RWPE1 (cell line): ENCODE results near the gene SEZ6.

ENCODE experiments used
- CTCF ChIA-PET: fragments of 350-600 bp; sonication (Branson Sonifier 250); formaldehyde crosslinking; extraction: SDS; loops from one replicate; lab custom pipeline; 2021; lab: Yijun Ruan, JAX
- POLR2A ChIA-PET: fragments of 400-600 bp; formaldehyde crosslinking; extraction: SDS; loops from one replicate; lab custom pipeline; 2020; ENCODE audit warnings: antibody characterized with exemption; ENCODE audit not compliant: low non-redundant PET; lab: Yijun Ruan, JAX
- DNase-seq: peaks from one replicate; pipeline ENCODE4 v3.0.0; 2012; ENCODE audit warnings: low spot score
- H3K27ac ChIP-seq: fragments of 450-650 bp; 2 replicates; pipeline ENCODE4 v1.5.1; 2017
- TF ChIP-seq, protein P1 (sequence below): fragments of 450-650 bp; conservative IDR thresholded peaks from 2 replicates; pipeline ENCODE4 v1.5.1; 2017; ENCODE audit warnings: low read depth, mild to moderate bottlenecking

The SEZ6 gene

DNA sequence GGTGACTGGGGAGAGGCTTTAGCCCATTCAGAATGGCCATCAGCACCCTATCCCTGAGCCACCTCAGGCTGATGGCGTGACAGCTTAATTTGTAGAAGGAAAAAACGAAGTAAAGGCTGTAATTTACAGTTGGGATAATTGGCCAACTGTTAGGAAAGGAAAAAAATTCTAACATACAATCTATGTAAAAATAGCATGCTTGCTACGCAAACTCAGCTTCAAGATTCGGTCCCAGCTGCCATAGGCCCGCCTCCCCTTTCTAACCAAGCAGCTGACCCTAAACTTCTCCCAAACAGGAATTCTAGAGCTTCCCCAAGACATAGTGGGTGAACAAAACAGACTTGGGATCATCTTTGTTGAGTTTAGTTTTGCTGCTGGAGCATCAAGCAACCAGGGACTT is 4.9 kb downstream of the SEZ6 start:
- no peak overlapping the region for H3K27ac ChIP-seq
- ChIA-PET CTCF (interaction anchor here (1.0 to 1.2 kb wide), 2 partner anchors 18 to 35 kb away, joined by 4 read pairs; no protein-coding TSS in a partner anchor), POLR2A (no interaction called here)
- TF ChIP-seq, protein P1, sequence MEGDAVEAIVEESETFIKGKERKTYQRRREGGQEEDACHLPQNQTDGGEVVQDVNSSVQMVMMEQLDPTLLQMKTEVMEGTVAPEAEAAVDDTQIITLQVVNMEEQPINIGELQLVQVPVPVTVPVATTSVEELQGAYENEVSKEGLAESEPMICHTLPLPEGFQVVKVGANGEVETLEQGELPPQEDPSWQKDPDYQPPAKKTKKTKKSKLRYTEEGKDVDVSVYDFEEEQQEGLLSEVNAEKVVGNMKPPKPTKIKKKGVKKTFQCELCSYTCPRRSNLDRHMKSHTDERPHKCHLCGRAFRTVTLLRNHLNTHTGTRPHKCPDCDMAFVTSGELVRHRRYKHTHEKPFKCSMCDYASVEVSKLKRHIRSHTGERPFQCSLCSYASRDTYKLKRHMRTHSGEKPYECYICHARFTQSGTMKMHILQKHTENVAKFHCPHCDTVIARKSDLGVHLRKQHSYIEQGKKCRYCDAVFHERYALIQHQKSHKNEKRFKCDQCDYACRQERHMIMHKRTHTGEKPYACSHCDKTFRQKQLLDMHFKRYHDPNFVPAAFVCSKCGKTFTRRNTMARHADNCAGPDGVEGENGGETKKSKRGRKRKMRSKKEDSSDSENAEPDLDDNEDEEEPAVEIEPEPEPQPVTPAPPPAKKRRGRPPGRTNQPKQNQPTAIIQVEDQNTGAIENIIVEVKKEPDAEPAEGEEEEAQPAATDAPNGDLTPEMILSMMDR = no peak
- no peak for DNase-seq

DNA sequence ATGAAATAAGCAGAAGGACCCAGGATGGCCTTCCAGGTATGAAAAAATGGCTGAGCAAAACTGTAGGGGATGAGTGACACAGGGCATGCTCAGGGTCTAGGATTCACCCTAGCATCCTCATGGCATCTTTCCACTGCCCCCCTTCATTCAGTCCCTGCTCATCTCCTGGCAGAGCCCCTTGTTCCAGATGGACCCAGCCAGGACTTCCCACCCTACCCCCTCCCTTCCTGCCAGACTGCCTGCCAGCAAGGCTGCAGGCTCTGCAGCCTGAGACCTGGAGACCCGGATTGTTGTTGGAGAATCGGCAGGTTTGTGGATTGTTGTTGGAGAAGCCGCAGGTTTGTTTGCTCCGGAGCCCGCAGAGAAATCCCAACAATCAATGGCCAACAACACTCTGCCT is 6.6 kb downstream of the SEZ6 start:
- no peak overlapping the region for H3K27ac ChIP-seq
- ChIA-PET CTCF (no interaction called here), POLR2A (no interaction called here)
- DNase-seq = no peak
- TF ChIP-seq, protein P1 = no peak

DNA sequence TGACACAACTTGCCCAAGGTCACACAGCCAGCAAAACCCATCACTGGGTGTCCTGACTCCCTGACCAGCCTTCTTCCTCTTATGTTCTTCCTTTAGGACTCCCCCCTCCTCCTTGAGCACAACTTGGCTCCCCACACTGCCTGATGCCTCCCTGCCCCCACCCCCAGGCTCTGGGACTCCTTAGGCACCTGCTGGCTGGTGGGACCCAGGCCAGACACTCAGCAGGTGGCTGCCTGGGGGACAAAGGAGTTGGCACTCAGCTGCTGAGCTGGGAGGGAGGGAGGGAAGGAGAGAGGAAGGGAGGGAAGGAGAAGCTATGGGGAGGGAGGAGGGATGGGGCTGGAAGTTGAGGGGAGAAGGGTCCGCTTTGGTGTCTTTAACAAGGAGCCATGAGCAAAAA is 8.0 kb downstream of the SEZ6 start:
- TF ChIP-seq, protein P1 = no peak
- H3K27ac ChIP-seq = no peak overlapping the region
- DNase-seq = no peak
- ChIA-PET CTCF (no interaction called here), POLR2A (no interaction called here)

DNA sequence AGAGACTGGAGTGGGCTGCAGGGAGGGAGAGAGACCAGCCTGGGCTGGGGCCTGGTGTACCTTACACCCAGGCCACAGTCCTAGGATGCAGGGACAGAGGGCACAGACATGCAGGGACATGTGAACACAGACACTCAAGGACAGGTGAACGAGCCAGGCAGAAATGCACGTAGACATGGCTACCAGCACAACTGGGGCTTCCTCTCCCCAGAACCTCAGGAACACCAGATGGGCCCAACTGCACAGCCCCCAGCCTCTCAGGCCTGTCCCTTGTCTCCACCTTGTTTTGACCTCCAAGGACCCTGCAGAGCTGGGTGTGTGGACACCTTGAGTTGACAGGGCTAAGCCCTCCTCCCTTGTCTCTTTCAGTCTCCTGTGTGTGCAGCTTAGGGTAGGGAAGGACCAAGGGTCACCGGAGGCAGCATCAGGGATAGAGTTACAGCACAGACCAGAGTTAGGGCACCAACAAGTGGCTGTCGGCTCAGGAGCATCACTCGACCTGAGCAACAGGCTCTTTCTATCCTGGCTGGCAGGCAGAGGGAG is 9.2 kb downstream of the SEZ6 start:
- DNase-seq = no peak
- ChIA-PET CTCF (no interaction called here), POLR2A (no interaction called here)
- H3K27ac ChIP-seq = no peak overlapping the region
- TF ChIP-seq, protein P1 = no peak

DNA sequence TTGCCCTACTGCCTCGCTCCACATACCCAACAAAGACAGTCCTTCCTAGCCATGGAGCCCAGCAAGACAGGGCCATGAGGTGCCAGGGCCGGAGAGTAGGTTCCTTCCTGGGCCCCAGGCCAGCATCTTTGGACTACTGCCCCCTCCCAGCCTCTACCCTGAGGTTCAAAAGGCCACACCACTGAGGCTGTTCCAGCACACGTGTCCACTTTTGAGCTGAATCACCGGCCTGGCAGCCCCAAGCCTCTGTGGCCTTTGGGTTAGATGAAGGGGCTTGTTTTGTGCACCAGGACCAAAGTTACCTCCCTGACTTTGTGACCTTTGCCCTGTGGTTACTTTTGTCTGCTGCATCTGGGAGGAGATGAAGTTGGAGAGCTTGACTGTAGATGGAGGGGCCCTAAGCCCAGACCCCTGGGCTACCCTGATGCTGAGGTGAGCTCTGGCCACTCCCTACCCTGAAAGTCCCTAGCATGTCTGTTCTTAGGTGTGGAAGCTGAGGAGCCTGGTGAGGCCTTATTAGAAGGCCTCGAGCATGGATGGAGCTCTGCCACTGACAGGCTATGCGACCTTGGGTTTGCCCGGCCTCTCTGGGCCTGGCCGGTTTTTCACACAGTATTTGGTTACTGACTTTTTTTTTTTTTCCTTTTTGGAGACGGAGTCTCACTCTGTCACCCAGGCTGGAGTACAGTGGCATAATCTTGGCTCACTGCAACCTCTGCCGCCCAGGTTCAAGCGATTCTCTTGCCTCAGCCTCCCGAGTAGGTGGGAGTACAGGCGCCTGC is 12.0 kb downstream of the SEZ6 start:
- ChIA-PET POLR2A (no interaction called here), CTCF (interaction anchor here (0.5 to 1.6 kb wide), 3 partner anchors 118 to 144 kb away, joined by 3 to 7 read pairs (median 4); no protein-coding TSS in a partner anchor)
- TF ChIP-seq, protein P1 = no peak
- no peak for DNase-seq
- H3K27ac ChIP-seq = no peak overlapping the region

DNA sequence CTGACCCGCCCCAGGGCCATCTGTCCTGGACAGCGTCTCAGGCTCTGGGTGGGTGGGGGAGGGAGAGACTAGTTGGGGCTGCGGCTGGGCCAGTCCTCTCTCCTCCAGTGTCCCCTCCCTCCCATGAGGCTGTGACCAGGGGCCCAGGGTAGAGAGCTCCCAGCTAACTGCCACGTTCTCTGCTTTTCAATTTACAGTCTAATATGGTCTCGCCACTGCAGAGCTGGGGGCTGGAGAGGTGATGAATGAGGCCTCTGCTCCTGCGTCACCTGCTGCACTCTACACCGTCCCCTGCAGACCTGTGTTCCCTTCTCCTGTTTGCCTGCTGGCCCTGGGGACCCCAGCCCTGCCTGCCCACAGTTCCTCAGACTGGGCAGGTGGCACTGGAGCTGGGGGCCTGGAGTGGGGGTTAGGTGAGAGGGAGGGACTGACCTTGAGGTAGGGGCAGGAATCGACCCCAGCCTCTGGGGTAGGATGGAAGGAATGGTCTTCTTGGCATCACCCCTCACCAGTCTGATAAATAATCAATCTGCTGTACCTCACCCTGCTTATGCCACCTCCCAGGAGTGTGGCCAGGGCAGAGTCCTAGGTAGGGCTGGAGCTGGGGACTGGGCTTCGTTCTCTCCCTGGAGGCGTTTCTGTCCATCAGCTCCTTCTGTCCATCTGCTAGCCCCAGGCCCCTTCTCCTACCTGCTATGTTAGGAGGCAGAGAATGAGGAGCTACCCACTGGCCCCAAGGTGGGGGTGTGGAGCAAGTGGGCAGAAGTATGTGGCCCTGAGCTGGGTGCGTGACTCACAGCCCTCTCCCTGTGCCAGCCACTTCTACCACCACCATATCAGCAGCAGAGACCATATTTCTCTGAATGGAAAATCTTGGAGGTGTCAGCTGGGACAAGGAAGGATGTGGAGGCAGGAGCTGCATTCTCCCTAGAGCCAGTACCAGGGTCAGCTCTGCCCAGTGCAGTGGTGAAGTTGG is 12.9 kb downstream of the SEZ6 start:
- POLR2A ChIA-PET = no interaction called here
- no peak overlapping the region for H3K27ac ChIP-seq
- peak; percentile 18 for DNase-seq
- CTCF ChIA-PET = interaction anchor here (1.0 to 1.6 kb wide), 2 partner anchors 119 to 120 kb away, joined by 3 to 7 read pairs; no protein-coding TSS in a partner anchor
- TF ChIP-seq, protein P1 = no peak
